Nucleus accumbens (tissue), 56 donors: ENCODE results near the gene THY1.

ENCODE experiments used
- DNase-seq, 56 donors: peaks; one replicate each; lab custom pipeline; 2025; lab: John Stamatoyannopoulos, UW

The THY1 gene

DNA sequence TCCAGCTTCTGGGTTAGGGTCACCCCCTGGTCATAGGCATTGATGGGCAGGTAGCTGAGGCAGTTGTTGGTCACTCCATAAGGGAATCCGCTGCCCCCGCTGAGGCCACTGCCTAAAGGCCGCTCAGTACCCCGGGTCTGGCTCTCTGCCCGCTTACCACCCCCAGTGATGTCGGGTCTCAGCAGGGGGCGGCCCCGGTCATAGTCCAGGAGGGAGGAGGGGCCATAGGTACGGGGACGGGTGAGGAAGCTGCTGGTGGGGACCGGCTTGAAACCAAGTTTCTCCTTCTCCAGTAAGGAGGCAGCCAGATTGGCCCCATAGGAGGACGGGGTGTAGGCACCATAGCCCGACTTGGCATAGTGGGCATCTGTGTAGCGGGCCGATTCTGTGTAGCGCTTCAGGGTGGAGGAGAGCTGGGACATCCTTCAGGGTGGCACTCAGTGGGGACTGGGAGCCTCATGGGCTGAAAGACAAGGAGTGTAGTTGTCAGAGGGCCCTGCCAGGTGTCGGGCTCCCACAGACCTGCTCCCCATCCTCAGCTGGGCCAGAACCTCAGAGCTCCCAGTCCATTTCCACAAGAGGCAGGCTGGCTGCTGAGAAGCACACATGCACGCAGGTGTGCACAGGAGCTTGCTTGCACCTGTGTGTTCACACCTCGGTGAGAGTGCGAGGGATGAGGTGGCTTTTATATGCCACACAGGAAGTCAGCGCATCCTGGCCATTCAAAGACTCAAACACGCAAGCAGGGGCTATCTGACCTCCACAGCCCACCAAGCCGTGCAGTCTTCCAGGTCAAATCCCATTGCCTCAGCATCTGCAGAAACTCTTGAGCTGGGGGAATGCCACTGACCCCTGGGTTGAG is 49.7 kb downstream of the THY1 start:
- no peak for DNase-seq

- DNase-seq: no peak
Observed at GRCh38 chr11:119372260-119373058, 50.5 kb downstream of the THY1 start.

DNA sequence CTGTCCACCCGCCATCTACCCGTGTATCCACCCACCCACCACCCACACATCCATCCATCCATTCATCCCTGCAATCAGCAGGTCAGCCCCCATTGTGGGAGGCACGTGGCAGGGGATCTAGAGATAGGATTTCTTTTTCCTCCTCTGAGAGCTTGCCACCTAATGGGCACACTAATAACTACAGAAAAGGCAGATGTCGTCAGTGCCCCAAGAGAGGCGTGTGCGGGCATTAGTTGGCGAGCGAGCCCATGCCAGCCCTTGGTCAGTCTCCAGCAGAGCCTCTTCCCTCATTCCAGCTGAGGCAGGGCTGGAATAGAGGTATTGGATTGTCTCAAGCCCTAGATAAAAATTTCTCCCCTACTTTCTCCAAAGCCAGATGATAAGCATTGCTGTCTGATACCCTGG is 51.2 kb downstream of the THY1 start:
- peak in 28 of 56 donors; percentile 36 to 76 (median 57) for DNase-seq

GRCh38 chr11:119371067-119371601 is 51.8 kb downstream of the THY1 start:
- no peak for DNase-seq

DNA sequence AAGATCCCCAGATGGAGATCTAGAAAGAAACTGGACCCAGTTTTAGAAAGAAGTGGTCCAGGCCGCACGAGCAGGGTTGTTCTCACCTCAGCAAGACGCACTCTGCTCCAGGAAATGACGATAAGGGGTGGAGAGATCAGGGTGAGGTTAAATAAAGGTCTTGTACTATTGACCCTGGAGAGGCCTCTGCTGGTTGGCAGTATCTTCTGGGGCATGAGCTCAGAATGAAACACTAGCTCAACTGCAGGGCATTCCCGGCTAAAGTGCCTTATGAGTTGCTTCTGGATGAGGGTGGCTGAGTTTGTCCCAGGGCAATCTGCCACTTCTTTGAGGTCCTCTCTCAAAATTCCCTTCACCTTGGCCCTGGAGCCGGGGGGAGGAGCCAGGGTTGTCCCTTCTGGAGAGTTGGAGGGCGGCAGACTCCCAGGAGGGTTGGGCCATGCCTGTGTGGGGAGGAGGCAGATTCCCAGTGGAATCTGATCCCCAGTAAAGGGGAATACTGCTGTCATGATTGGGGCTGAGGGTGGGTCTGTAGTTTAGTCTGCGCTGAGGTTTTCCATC is 52.4 kb downstream of the THY1 start:
- DNase-seq: peak in 1 of 56 donors; percentile 46

DNA sequence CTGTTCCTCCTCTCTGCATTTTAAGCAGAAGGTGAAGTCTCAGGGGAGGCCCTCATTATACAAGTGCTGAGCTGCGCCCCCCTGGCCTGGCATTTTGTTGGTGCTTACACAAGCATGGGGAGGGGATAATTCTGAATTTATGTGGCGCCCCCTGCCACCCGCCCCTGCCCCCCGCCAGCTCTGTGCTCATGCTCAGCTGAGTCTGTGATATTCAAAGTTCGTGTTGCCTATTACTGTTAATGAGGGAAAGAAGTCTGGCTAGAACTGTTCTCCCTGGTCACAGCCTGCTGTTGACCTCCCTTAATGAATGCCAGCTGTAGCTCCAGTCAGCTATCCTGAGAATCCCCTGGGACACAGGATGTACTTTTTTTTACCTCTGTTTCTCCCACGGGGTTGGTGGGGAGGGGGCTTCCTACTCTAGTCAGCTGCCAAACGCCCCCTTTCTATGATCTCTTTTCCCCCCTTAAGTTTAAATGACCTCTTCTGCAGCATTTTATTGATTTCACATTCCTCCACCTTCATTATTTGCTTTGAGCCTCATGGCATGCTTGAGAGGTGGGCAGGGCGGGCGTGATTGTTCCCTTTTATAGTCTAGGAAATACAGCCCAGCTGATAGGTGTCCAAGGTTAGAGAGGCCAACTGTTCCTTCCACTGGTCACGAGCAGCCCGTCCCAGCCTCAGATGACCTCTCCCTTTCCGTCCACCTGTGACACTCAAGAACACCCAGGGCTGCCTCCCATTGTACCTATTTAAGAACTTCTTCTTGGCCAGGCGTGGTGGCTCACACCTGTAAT is 53.6 kb downstream of the THY1 start:
- no peak for DNase-seq

GRCh38 chr11:119368121-119369034 is 54.6 kb downstream of the THY1 start:
- DNase-seq: peak in 18 of 56 donors; percentile 19 to 82 (median 52)

- DNase-seq: no peak
Observed at GRCh38 chr11:119367661-119368120, 55.3 kb downstream of the THY1 start.
